Thoracic aorta (tissue), 2 donors: ENCODE data around the gene NDFIP2. TPM values are rescaled to one million over a fixed set of nuclear protein-coding genes. Genes with fewer than 3 reads are reported as not detected.

Source experiments
- ATAC-seq: fragments of 150-250 bp; one replicate; pipeline ENCODE4 v1.8.0; 2017; ENCODE audit warnings: low read depth; ENCODE audit not compliant: insufficient number of reproducible peaks, low FRiP score
- DNase-seq: peaks from one replicate; pipeline ENCODE4 v3.0.0-alpha.2; 2020; ENCODE audit warnings: low spot score
- H3K27ac ChIP-seq, 2 donors: fragments of 200-600 bp; sonication (generic); 1 replicate in 1 of 2; 2 replicates in 1 of 2; pipeline ENCODE4 v1.5.1; 2016; ENCODE audit warnings: mild to moderate bottlenecking in 2 of 2, moderate library complexity in 2 of 2
- H3K27me3 ChIP-seq: fragments of 200-600 bp; sonication (generic); replicated peaks from 2 replicates; pipeline ENCODE4 v1.6.0; 2016; ENCODE audit warnings: mild to moderate bottlenecking; ENCODE audit not compliant: insufficient read depth
- H3K36me3 ChIP-seq: fragments of 200-600 bp; sonication (generic); one replicate; pipeline ENCODE4 v1.5.1; 2016
- H3K4me1 ChIP-seq, 2 donors: fragments of 200-600 bp; sonication (generic); 1 replicate in 1 of 2; 2 replicates in 1 of 2; pipeline versions ENCODE4 v1.5.1 to v1.6.0; 2016; ENCODE audit warnings: low read depth in 2 of 2, mild to moderate bottlenecking in 1 of 2; ENCODE audit not compliant: control insufficient read depth in 1 of 2
- H3K4me3 ChIP-seq: fragments of 200-600 bp; sonication (generic); 2 replicates; pipeline ENCODE4 v1.5.1; 2016; ENCODE audit warnings: mild to moderate bottlenecking
- H3K9me3 ChIP-seq: fragments of 200-600 bp; sonication (generic); 2 replicates; pipeline ENCODE4 v1.5.1; 2016
- total RNA-seq, 2 donors: library from RNA; depleted of rRNA; stranded (reverse); fragments of >200 nt; gene quantifications; one replicate each; pipeline versions ENCODE4 v1.1.0 to v1.2.3, GENCODE V29; 2016
- TF ChIP-seq, protein P1 (sequence below): fragments of 200-600 bp; sonication (generic); IDR thresholded peaks from one replicate; pipeline ENCODE4 v1.5.1; 2019; ENCODE audit warnings: antibody characterized with exemption

The NDFIP2 gene
- total RNA-seq, 2 donors from 2014 or later, result 9.7 to 12.0 TPM

DNA sequence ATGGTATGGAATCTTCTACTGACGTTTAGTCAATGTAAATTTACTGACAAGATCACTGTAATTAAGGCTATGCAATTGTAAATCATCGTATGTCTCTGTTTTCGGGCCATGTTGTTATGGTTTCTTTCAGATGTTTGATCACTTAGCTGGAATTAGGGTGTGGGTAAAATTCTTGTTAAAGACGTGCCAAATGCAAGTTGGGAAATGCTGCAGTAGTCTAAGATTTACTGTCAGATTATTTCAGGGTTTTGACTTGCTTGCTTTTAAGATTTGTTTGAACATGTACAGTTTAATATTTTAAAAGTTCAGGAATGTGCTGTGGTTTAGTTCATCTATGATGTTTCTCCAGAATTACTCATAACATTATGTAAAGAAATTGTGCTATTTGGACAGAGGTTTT lies 10.8 kb downstream of the NDFIP2 start:
- Histone ChIP-seq H3K27ac (no peak overlapping the region), H3K9me3 (no peaks in the 10 kb centered on the region), H3K27me3 (no peaks in the 10 kb centered on the region), H3K4me1 (peaks cover 3 to 8% of the 10 kb centered on the region in 2 donors), H3K36me3 (no peaks in the 10 kb centered on the region), H3K4me3 (no peak overlapping the region)
- ATAC-seq (no peak), DNase-seq (no peak)
- TF ChIP-seq, protein P1, sequence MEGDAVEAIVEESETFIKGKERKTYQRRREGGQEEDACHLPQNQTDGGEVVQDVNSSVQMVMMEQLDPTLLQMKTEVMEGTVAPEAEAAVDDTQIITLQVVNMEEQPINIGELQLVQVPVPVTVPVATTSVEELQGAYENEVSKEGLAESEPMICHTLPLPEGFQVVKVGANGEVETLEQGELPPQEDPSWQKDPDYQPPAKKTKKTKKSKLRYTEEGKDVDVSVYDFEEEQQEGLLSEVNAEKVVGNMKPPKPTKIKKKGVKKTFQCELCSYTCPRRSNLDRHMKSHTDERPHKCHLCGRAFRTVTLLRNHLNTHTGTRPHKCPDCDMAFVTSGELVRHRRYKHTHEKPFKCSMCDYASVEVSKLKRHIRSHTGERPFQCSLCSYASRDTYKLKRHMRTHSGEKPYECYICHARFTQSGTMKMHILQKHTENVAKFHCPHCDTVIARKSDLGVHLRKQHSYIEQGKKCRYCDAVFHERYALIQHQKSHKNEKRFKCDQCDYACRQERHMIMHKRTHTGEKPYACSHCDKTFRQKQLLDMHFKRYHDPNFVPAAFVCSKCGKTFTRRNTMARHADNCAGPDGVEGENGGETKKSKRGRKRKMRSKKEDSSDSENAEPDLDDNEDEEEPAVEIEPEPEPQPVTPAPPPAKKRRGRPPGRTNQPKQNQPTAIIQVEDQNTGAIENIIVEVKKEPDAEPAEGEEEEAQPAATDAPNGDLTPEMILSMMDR, result no peak

GRCh38 chr13:79492313-79492798 lies 11.4 kb downstream of the NDFIP2 start:
- no peak overlapping the region for H3K4me3 ChIP-seq
- no peaks in the 10 kb centered on the region for H3K36me3 ChIP-seq
- no peak for DNase-seq
- ATAC-seq, result no peak
- peaks cover 3 to 8% of the 10 kb centered on the region in 2 donors for H3K4me1 ChIP-seq
- TF ChIP-seq, protein P1, result no peak
- no peak overlapping the region for H3K27ac ChIP-seq
- no peaks in the 10 kb centered on the region for H3K27me3 ChIP-seq
- no peaks in the 10 kb centered on the region for H3K9me3 ChIP-seq

- TF ChIP-seq, protein P1, result no peak
- no peaks in the 10 kb centered on the region for H3K36me3 ChIP-seq
- DNase-seq (no peak), ATAC-seq (no peak)
- no peaks in the 10 kb centered on the region for H3K27me3 ChIP-seq
- no peak overlapping the region for H3K27ac ChIP-seq
- no peak overlapping the region for H3K4me3 ChIP-seq
- H3K4me1 ChIP-seq, result peaks cover 3 to 8% of the 10 kb centered on the region in 2 donors
- no peaks in the 10 kb centered on the region for H3K9me3 ChIP-seq
These were observed 12.1 kb downstream of the NDFIP2 start for GRCh38 chr13:79492918-79493594.

- Histone ChIP-seq H3K36me3 (no peaks in the 10 kb centered on the region), H3K27me3 (no peaks in the 10 kb centered on the region), H3K27ac (no peak overlapping the region), H3K9me3 (no peaks in the 10 kb centered on the region), H3K4me1 (peaks cover 3 to 6% of the 10 kb centered on the region in 2 donors), H3K4me3 (no peak overlapping the region)
- TF ChIP-seq, protein P1, result no peak
- no peak for ATAC-seq
- no peak for DNase-seq
These were observed 15.2 kb downstream of the NDFIP2 start for GRCh38 chr13:79496188-79496587.

DNA sequence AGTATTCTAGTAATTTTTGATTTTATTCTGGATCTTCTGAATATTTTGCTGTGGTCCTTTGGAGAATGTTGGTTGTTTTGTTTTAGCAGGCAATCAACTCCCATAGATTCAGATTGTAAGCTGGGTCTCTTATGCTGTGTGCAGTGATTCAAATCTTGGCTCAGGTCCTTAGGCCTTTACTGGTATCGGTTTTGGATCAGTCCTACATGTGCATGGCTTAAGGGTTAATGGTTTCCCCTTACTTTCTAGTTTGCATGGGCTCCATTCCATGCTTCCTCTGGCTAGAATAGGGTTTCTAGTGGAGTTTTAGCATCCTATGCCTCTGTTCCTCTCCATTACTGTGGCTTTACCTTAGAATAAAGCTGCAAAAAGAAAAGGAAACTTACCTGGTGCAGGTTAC lies 16.1 kb downstream of the NDFIP2 start:
- no peak for ATAC-seq
- DNase-seq, result no peak
- Histone ChIP-seq H3K27ac (no peak overlapping the region), H3K36me3 (no peaks in the 10 kb centered on the region), H3K4me1 (no peaks in the 10 kb centered on the region), H3K9me3 (no peaks in the 10 kb centered on the region), H3K27me3 (no peaks in the 10 kb centered on the region), H3K4me3 (no peak overlapping the region)
- TF ChIP-seq, protein P1, result no peak
